Measurements from ENCODE around the gene SNRPE.

Gene SNRPE

DNA sequence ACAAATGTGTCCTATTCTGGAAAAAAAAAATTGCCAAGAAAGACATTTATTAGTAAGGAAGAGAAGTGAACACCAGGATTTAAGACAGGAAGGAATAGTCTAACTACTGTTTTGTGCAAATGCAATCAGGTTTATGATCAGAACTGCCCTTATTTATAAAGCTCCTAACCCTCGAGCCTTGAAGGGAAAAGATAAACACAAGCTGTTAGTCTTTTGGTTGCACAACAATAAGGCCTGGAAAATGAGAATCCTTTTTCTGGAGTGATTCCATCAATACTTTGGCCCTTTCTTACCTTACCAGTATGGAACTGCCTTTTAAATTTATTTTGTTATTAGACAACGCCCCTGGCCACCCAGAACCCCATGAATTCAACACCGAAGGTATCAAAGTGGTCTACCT is 52.9 kb downstream of the SNRPE start:
- DNase-seq (ENCODE audit: low read depth), result no peak
- H3K4me3 ChIP-seq (replicated peaks; ENCODE audit: low read depth, low read length), result no peak overlapping the region
- TF ChIP-seq, protein P1, sequence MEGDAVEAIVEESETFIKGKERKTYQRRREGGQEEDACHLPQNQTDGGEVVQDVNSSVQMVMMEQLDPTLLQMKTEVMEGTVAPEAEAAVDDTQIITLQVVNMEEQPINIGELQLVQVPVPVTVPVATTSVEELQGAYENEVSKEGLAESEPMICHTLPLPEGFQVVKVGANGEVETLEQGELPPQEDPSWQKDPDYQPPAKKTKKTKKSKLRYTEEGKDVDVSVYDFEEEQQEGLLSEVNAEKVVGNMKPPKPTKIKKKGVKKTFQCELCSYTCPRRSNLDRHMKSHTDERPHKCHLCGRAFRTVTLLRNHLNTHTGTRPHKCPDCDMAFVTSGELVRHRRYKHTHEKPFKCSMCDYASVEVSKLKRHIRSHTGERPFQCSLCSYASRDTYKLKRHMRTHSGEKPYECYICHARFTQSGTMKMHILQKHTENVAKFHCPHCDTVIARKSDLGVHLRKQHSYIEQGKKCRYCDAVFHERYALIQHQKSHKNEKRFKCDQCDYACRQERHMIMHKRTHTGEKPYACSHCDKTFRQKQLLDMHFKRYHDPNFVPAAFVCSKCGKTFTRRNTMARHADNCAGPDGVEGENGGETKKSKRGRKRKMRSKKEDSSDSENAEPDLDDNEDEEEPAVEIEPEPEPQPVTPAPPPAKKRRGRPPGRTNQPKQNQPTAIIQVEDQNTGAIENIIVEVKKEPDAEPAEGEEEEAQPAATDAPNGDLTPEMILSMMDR (IDR thresholded peaks at IDR 0.05; ENCODE audit: low read length, missing control alignments), result no peak

DNA sequence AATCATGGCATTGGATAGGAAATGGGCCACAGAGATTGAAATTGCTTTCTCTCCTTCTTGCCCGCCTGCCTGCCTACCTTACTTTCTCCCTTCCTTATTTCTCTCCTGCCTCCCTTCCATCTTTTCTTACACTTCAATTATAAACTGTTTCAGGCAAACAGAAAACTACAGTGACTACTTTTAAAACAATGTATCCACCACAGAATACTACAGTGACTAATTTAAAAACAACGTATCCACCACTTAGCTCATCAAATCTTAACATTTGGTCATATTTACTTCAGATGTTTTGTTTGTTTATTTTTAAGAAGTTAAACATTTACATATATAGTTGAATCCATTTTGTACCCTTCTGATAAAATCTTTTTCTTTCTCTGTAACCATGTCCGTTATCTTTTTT is 54.4 kb downstream of the SNRPE start:
- peak; percentile 19 for DNase-seq (ENCODE audit: low read depth)
- no peak overlapping the region for H3K4me3 ChIP-seq (replicated peaks; ENCODE audit: low read depth, low read length)
- TF ChIP-seq, protein P1 (IDR thresholded peaks at IDR 0.05; ENCODE audit: low read length, missing control alignments), result no peak

DNA sequence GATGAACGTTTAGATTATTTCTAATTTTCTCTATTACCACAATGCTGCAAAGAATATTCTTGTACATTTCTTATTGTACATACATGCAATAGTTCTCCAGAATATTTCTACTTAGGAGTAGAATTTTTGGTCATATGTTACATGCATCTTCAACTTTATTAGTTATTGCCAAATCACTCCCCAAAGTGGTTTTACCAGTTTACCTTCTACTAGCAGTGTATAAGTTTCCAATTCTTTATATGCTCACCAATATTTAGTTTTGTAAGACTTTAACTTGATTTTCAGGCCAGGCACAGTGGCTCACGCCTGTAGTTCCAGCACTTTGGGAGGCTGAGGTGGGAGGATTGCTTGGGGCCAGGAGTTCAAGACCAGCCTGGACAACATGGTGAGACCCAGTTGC is 55.4 kb downstream of the SNRPE start:
- TF ChIP-seq, protein P1 (IDR thresholded peaks at IDR 0.05; ENCODE audit: low read length, missing control alignments), result no peak

More for the DNA sequence above, 55.4 kb downstream of the SNRPE start:
- no peak for DNase-seq (ENCODE audit: low read depth)
- H3K4me3 ChIP-seq (replicated peaks; ENCODE audit: low read depth, low read length), result no peak overlapping the region

All from fibroblast of pulmonary artery (primary cell).